Prostate gland (tissue), 2 donors: ENCODE results near the gene GIMAP5. TPM values are rescaled to one million over a fixed set of nuclear protein-coding genes. Genes with fewer than 3 reads are reported as not detected.

ENCODE experiments used
- DNase-seq: peaks from one replicate; pipeline ENCODE4 v3.0.0-alpha.2; 2019; ENCODE audit warnings: low spot score
- H3K27ac ChIP-seq, 2 donors: fragments of 200-600 bp; sonication (generic); 2 replicates each; pipeline ENCODE4 v1.5.1; 2017 to 2019
- H3K27me3 ChIP-seq: fragments of 200-600 bp; sonication (generic); replicated peaks from 2 replicates; pipeline ENCODE4 v1.5.1; 2019; ENCODE audit not compliant: insufficient read depth
- H3K36me3 ChIP-seq, 2 donors: fragments of 200-600 bp; sonication (generic); 1 replicate in 1 of 2; 2 replicates in 1 of 2; pipeline versions ENCODE4 v1.5.1 to v1.8.1; 2017 to 2019
- H3K4me1 ChIP-seq: fragments of 200-600 bp; sonication (generic); replicated peaks from 2 replicates; pipeline ENCODE4 v1.5.1; 2019
- H3K4me3 ChIP-seq, 2 donors: fragments of 200-600 bp; sonication (generic); 2 replicates each; pipeline ENCODE4 v1.5.1; 2017 to 2019
- H3K9me3 ChIP-seq: fragments of 200-600 bp; sonication (generic); 2 replicates; pipeline ENCODE4 v1.5.1; 2017
- CTCF ChIP-seq, 4 experiments: fragments of 200-600 bp in 2 of 4; fragments of 450-650 bp in 2 of 4; sonication (generic) in 2 of 4; IDR thresholded peaks; 1 replicate in 3 of 4; 2 replicates in 1 of 4; pipeline ENCODE4 v1.5.1; 2016 to 2019; ENCODE audit warnings: antibody characterized with exemption in 4 of 4, mild to moderate bottlenecking in 2 of 4, moderate library complexity in 2 of 4
- POLR2A ChIP-seq: fragments of 450-650 bp; IDR thresholded peaks from one replicate; pipeline ENCODE4 v1.6.1; 2016; ENCODE audit warnings: antibody characterized with exemption, mild to moderate bottlenecking
- POLR2AphosphoS5 ChIP-seq: sonication (generic); formaldehyde crosslinking; IDR thresholded peaks from one replicate; pipeline ENCODE4 v1.6.1; 2017; ENCODE audit warnings: antibody characterized with exemption
- WGBS: methylation state at CpG from one replicate; pipeline ENCODE4 v1.1.5; 2018; 5-methylcytosine and 5-hydroxymethylcytosine counted together
- intact Hi-C: fragments of 100-400 bp; cut with DNase I; formaldehyde crosslinking; loops from one replicate; pipeline ENCODE4 v1.14.2; 2022
- total RNA-seq, 2 donors: library from RNA; depleted of rRNA; stranded (reverse); fragments of >200 nt; gene quantifications; one replicate each; pipeline ENCODE4 v1.1.0, GENCODE V29; 2016

GIMAP5 gene
- total RNA-seq, 2 donors from 2014 or later: 11.1 to 15.1 TPM

DNA sequence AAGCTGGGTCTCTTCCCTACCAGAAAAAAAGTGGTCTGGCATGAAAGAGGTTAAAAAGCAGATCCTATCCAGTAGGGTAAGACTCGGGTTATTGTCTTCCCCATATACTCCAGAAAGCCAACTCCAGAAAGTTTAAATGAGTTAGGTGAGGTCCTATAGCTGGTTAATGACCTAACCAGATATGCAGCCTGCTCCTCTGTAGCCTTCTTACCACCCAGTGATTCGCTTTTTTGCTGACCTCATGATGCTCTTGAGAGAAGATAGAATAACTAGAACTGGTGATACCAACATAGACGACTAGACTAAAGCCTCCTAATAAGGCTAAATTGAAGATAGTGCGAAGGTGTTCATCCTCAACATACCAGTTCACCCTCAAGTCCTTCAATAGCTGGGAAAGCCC is 21.5 kb upstream of the GIMAP5 start:
- intact Hi-C loops: no loop called here
- no peak for TF ChIP-seq CTCF (IDR thresholded peaks at IDR 0.05)
- TF ChIP-seq POLR2A: no peak
- no peak for TF ChIP-seq POLR2AphosphoS5
- 62% methylated on average over 4 of the region's 4 CpGs for WGBS
- H3K36me3 ChIP-seq: no peaks in the 10 kb centered on the region
- H3K9me3 ChIP-seq: no peaks in the 10 kb centered on the region
- no peaks in the 10 kb centered on the region for H3K27me3 ChIP-seq
- no peaks in the 10 kb centered on the region for H3K4me1 ChIP-seq
- H3K4me3 ChIP-seq: no peak overlapping the region
- no peak for DNase-seq
- no peak overlapping the region for H3K27ac ChIP-seq

DNA sequence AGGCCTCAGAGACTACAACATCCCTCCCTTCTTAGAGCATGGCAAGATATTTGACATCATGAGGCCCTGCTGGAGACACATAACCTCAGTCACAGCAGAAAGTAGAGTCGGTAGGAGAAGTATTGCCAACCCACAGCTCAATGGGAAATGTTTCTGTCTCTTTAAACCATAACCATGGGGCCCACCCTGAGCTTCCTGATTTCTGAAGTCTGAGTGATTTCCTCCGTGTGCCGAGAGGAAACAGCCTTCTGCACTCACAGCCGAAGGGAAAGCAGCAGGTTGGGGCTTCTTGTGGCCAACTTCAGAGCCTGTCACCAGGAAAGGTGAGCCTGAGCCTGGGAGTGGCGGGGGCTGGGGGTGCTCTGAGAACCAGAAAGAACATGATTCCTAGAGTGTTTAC is 20.9 kb upstream of the GIMAP5 start, which contains the start of gene GIMAP1:
Gene GIMAP1 (plus strand): TSS at position 246 of the 400 bp plus-strand sequence. CDS start 2,435 bp downstream, outside the sequence.
- H3K27ac ChIP-seq: no peak within 1 kb of the TSS
- TF ChIP-seq CTCF (IDR thresholded peaks at IDR 0.05) (no peak), POLR2AphosphoS5 (peak; percentile 22)
- intact Hi-C loops: no loop called here
- H3K36me3 ChIP-seq: no peaks in the 10 kb centered on the region
- no peak for DNase-seq
- H3K27me3 ChIP-seq: no peaks in the 10 kb centered on the region
- H3K4me3 ChIP-seq: peak within 1 kb of the TSS; percentile 16 to 19
- WGBS: 36% methylated on average over 5 of the region's 5 CpGs
- H3K4me1 ChIP-seq: no peaks in the 10 kb centered on the region
- no peaks in the 10 kb centered on the region for H3K9me3 ChIP-seq

GRCh38 chr7:150716939-150717338 is 20.3 kb upstream of the GIMAP5 start:
- DNase-seq: no peak
- no peak for TF ChIP-seq CTCF (IDR thresholded peaks at IDR 0.05)
- TF ChIP-seq POLR2AphosphoS5: no peak
- no peak for TF ChIP-seq POLR2A
- Histone ChIP-seq H3K9me3 (no peaks in the 10 kb centered on the region), H3K27ac (no peak overlapping the region), H3K4me3 (peak overlapping the region; percentile 16 to 19), H3K4me1 (no peaks in the 10 kb centered on the region), H3K27me3 (no peaks in the 10 kb centered on the region), H3K36me3 (no peaks in the 10 kb centered on the region)
- intact Hi-C loops: no loop called here
- 44% methylated on average over 4 of the region's 4 CpGs for WGBS

DNA sequence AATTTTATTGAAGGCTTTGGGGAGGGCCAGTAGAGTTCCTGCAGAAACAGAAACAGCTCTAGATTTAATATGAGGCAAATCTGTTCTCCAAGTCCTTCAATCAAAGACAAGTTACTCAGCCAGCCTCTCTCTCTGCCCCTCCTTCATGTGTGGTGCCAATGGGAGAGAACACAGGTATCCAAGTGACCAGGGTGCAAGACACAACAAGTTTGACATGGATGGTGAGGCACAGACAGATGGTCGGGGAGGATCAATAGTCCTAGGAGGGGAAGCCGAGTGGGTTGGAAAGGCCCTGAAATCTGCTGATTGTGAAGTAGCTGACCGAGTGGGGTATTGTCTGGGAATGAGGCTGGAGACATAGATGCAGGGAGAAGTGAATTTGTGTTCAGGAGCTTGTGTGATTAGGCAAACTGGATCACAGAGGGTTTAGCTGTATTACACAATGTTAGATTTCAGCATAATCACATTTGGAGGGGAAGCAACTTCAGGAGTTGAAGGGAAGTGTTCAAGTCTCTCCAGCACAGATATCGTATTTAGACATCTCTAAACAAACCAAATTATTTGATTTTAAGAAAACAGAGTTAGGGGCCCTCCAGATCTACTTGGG is 19.3 kb upstream of the GIMAP5 start:
- Histone ChIP-seq H3K9me3 (no peaks in the 10 kb centered on the region), H3K4me3 (peak overlapping the region in 1 of 2 donors; percentile 19), H3K27me3 (no peaks in the 10 kb centered on the region), H3K36me3 (no peaks in the 10 kb centered on the region), H3K27ac (no peak overlapping the region), H3K4me1 (no peaks in the 10 kb centered on the region)
- intact Hi-C loops: no loop called here
- 68% methylated on average over 4 of the region's 4 CpGs for WGBS
- DNase-seq: no peak
- TF ChIP-seq POLR2A: no peak
- no peak for TF ChIP-seq CTCF (IDR thresholded peaks at IDR 0.05)
- no peak for TF ChIP-seq POLR2AphosphoS5

- H3K27me3 ChIP-seq: no peaks in the 10 kb centered on the region
- no peak overlapping the region for H3K4me3 ChIP-seq
- TF ChIP-seq POLR2AphosphoS5: no peak
- no peaks in the 10 kb centered on the region for H3K36me3 ChIP-seq
- intact Hi-C loops: no loop called here
- 85% methylated on average over 4 of the region's 4 CpGs for WGBS
- no peaks in the 10 kb centered on the region for H3K4me1 ChIP-seq
- no peak overlapping the region for H3K27ac ChIP-seq
- no peak for DNase-seq
- H3K9me3 ChIP-seq: no peaks in the 10 kb centered on the region
Measured at GRCh38 chr7:150719436-150719835, 17.8 kb upstream of the GIMAP5 start.
